NCI-H1417 (cell line): ENCODE measurements around the gene SLC2A10.

Experiments
- DNase-seq, 3 experiments: peaks; one replicate each; lab custom pipeline; 2025; lab: John Stamatoyannopoulos, UW

Gene SLC2A10

DNA sequence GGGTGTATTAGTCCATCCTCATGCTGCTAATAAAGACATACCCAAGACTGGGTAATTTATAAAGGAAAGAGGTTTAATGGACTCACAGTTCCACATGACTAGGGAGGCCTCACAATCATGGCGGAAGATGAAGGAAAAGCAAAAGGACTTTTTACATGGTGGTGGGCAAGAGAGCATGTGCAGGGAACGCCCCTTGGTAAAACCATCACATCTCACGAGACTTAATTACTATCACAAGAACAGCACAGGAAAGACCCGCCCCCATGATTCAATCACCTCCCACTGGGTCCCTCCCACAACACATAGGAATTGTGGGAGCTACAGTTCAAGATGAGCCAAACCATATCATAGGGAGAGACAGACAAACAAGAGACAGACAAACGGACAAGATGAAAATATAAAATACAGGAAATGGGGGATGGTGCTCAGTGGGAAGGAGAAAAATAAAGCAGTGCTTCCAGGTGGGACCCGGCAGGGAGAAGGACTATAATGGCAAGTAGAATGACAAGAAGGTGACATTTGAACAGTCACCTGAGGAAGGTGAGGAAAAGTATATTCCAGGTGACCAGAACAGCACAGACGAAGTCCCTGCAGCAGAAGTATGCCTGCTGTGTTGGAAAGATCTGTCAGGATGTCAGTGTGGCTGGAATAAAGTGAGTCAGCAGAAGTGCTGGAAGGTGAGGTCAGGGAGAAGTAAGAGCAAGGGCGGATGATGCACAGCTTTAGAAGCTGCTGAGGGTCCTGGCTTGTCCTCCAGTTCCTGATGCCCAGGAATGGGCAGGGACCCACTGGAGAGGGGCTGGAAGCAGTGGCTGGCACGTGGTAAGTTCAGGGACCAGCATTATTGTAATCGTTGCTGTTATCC lies 61.1 kb downstream of the SLC2A10 start:
- peak in 1 of 3 experiments; percentile 13 for DNase-seq

DNA sequence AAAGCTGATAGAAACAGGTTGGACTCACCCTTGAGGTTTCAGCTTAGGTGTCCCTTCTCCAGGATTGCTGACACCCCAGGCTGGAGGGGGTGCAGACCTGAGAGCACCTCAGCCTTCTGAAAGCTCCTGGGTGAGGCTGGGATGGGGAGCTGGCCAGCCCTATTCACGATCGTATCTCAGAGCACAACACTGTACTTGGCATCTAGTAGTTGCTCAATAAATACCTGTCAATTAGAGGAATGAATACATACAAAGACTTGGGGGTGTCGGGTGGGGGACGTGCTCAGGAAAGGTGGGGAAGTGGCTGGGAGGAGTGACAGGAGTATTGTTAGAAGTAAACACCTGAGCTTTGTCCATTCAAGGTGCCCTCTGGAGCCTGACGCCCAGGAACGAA lies 61.7 kb downstream of the SLC2A10 start:
- DNase-seq, result no peak

DNA sequence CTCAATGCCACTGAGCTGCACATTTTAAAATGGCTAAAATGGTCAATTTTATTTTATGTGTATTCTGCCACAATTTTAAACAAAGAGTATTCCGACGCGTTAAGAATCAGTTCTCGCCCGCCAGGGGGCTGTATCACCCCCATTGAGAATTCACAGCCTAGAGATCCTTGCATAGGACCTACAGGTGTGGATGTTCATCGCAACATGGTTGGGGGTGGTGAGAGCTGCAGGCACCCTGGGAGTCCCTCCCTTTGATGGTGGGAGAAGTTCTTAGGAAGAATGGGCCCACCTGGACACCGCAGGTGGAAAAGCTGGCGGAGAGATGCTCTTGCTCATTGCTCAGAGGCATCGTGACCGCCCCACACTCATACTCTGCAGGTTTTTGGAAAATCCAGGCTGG lies 63.5 kb downstream of the SLC2A10 start:
- no peak for DNase-seq

DNA sequence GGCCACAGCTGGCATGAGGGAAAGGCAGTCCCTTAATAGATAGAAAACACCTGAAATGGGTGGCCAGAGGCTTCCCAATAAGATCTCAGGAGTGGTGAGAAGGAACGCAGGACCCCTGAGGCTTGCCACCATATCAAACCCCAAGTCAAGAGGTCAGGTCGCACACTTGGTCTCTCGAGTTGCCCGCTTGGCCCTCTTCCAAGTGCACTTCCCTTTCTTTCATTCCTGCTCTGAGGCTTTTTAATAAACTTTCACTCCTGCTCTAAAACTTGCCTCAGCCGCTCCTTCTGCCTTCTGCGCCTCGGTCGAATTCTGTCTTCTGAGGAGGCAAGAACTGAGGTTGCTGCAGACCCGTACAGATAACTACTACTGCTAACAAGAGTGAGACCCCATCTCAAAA lies 64.2 kb downstream of the SLC2A10 start:
- peak in 1 of 3 experiments; percentile 57 for DNase-seq

DNA sequence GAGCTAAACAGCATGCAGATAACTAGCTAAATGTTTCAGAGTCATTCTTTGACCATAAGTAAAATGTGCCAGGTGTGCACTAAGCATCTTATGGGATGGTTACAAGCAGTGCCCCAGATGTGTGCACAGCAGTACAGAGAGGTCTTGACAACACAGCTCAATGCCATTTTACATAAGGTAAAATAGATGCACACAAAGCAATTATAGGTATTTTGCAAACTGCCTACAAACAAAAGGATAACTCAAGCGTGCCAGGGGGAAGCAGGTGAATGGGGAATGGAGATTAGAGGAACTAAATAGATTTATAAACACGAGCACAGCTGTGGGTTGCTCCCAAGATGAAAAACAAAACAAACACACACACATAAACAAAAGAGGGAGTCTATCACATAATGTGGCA lies 64.8 kb downstream of the SLC2A10 start:
- peak in 2 of 3 experiments; percentile 71 to 92 for DNase-seq

DNA sequence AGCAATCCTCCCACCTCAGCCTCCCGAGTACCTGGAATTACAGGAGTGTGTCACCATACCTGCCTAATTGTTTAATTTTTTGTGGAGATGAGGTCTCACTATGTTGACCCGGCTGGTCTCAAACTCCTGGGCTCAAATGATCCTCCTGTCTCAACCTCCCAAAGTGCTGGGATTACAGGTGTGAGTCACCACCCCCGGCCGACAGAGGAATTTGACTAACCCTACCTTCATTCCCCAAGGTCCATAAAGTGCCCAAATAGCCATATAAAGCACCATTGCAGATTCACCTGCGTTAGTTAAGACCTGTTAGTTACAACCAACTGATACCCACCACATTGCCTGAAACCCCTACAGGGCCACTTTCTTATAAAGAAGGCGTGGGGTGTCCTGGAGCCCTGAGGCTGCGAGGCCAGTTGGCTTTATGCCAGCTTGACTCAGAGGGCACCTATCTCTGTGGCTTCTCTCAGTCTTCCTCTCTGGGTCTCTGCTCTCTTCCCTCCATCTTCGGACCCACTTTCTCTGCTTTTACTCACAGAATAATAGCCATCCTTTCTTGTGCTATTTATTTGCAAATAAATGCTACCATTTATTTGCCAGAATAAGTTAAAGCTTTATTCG lies 65.6 kb downstream of the SLC2A10 start:
- peak in 1 of 3 experiments; percentile 43 for DNase-seq

DNA sequence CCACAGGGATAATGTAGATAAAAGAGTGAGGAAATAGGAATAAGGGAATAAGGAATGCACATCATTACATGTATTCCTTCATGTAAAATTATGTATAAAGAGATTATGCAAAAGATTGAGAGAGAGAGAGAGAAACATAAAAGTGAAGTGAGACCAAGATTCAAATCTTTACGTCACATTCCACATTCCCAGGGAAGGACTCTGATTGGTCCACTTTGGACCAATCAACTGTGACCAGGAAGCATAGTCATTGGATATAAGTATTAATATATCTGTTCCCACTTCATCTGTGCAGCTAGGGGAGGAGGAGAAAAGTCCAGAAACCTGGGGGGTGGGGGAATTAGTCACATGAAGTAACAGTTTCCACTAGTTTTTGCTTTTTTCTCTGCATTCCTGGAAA lies 66.4 kb downstream of the SLC2A10 start:
- no peak for DNase-seq

DNA sequence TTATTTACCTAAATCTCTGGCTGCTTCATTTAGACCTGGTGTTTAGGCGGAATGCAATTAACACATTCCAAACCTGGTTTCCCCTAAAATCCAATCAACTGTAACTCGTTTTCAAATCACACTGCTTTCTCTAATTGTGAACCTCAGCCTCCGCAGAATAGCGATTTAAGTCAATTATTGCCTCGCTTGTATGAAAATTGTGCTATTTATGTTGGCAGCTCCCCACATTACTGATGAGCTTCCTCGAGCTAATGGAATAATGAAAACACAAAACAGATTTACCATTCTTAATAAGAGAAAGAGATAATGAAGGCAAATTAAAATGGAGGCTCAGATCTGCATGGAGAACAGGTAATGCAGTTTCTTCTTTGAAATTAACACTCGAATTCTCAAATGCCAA lies 67.9 kb downstream of the SLC2A10 start:
- no peak for DNase-seq

DNA sequence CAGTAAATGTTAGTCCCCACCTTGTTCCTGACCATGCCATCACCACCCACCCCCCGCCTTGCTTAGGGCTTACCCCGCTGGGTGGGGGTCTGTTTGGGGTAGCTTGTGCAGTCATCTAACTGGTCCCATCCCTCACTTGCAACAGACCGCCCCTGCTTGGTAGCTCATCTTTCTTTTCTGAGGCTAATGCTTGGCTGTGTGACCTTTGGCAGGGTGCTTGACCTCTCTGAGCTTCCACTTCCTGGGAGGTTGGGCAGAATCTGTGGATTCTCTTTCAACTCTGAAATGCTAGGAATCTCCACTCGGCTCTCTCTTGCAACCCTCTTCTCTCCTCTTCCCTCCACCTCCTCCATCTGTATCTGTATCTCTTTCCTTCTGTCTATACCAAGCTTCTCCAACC lies 70.4 kb downstream of the SLC2A10 start:
- DNase-seq, result no peak

DNA sequence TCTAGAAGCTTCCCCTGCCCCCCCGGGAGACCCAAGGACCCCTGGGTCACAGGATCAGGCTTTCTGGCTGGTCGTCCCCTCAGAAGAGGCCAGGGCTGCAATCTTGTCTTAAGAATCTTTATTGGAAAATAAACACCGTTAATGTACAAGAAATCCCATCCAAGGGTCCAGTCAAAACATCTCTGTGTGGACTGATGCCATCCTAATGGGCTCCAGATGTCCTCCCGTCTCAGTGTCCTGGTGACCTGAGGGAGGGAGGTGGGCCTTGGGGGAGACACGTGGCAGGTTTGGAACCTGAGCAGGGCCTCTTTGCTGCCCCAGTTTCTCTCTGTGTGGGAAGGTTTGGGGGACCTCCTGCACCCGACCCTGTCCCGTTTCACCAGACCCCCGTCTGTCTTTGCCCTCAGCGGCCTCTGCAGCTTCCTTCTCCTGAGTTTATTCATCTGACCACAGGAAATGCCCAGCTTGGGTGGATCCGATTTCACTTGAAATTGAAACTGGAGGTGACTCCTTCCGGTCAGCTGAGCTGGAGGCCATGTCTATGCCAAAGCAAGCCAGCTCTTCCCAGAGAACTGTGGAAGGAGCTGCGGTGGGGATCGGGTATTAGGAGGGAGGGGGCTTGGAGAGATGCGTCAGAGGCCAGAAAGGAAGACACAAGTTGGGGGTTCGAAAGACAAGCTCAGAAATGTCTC lies 75.1 kb downstream of the SLC2A10 start:
- no peak for DNase-seq
